ENCODE data around the gene CHRNB1.
"Not testable (repeated sequence)": the region's sequence is repeated elsewhere in the genome, so short reads cannot be mapped to it uniquely, and the experiment has no call there.

Gene CHRNB1

GRCh38 chr17:7475764-7476422 is 31.0 kb downstream of the CHRNB1 start:
- peak; percentile 92 to 95 for DNase-seq
- TF ChIP-seq POLR2A (IDR thresholded peaks at IDR 0.05; ENCODE audit: low read length) (peak; percentile 48), GATA1 (IDR thresholded peaks at IDR 0.05; ENCODE audit: low read depth, low read length) (peak; percentile 45)

GRCh38 chr17:7476494-7476893 is 31.6 kb downstream of the CHRNB1 start:
- peak in 1 of 2 experiments; percentile 76 for DNase-seq

GRCh38 chr17:7476951-7477350 is 32.1 kb downstream of the CHRNB1 start:
- DNase-seq = no peak
- TF ChIP-seq POLR2A (IDR thresholded peaks at IDR 0.05; ENCODE audit: low read length) (no peak), GATA1 (IDR thresholded peaks at IDR 0.05; ENCODE audit: low read depth, low read length) (no peak)

More at GRCh38 chr17:7476494-7476893, 31.6 kb downstream of the CHRNB1 start:
- no peak for TF ChIP-seq POLR2A (IDR thresholded peaks at IDR 0.05; ENCODE audit: low read length)
- no peak for TF ChIP-seq GATA1 (IDR thresholded peaks at IDR 0.05; ENCODE audit: low read depth, low read length)

- DNase-seq = peak; percentile 74 to 76
These were observed 32.8 kb downstream of the CHRNB1 start for GRCh38 chr17:7477392-7478275.

GRCh38 chr17:7478276-7479212 is 33.7 kb downstream of the CHRNB1 start:
- DNase-seq = peak; percentile 83 to 84
- TF ChIP-seq GATA1 (IDR thresholded peaks at IDR 0.05; ENCODE audit: low read depth, low read length) (no peak), POLR2A (IDR thresholded peaks at IDR 0.05; ENCODE audit: low read length) (peak; percentile 50)

More at GRCh38 chr17:7477392-7478275, 32.8 kb downstream of the CHRNB1 start:
- TF ChIP-seq GATA1 (IDR thresholded peaks at IDR 0.05; ENCODE audit: low read depth, low read length) = no peak
- no peak for TF ChIP-seq POLR2A (IDR thresholded peaks at IDR 0.05; ENCODE audit: low read length)

- DNase-seq = peak; percentile 81 to 85
- TF ChIP-seq POLR2A (IDR thresholded peaks at IDR 0.05; ENCODE audit: low read length) (peak; percentile 32), GATA1 (IDR thresholded peaks at IDR 0.05; ENCODE audit: low read depth, low read length) (no peak)
These were observed 34.6 kb downstream of the CHRNB1 start, which contains the start of gene ZBTB4 for GRCh38 chr17:7479213-7480088. Gene ZBTB4 (minus strand): TSS chr17:7479631. CDS start chr17:7466801, 12,830 bp downstream.

GRCh38 chr17:7480089-7480384 is 35.2 kb downstream of the CHRNB1 start:
- TF ChIP-seq POLR2A (IDR thresholded peaks at IDR 0.05; ENCODE audit: low read length) (no peak), GATA1 (IDR thresholded peaks at IDR 0.05; ENCODE audit: low read depth, low read length) (no peak)
- no peak for DNase-seq

- not testable (repeated sequence) for DNase-seq
These were observed 36.4 kb downstream of the CHRNB1 start, which contains the start of gene SLC35G6 for GRCh38 chr17:7481275-7481674. Gene SLC35G6 (plus strand): TSS chr17:7481446. CDS start chr17:7481517, 71 bp downstream.

GRCh38 chr17:7481842-7482741 is 37.2 kb downstream of the CHRNB1 start:
- not testable (repeated sequence) for DNase-seq

GRCh38 chr17:7482742-7483088 is 37.9 kb downstream of the CHRNB1 start:
- peak in 1 of 2 experiments; percentile 46 for DNase-seq

- TF ChIP-seq POLR2A (IDR thresholded peaks at IDR 0.05; ENCODE audit: low read length) (no peak), GATA1 (IDR thresholded peaks at IDR 0.05; ENCODE audit: low read depth, low read length) (no peak)
These were observed 38.6 kb downstream of the CHRNB1 start for GRCh38 chr17:7483255-7484066.

More at GRCh38 chr17:7483255-7484066, 38.6 kb downstream of the CHRNB1 start:
- peak; percentile 97 to 99 for DNase-seq
